ENCODE measurements around the gene STT3A.
"Not testable (repeated sequence)": the region's sequence is repeated elsewhere in the genome, so short reads cannot be mapped to it uniquely, and the experiment has no call there.

The STT3A gene

GRCh38 chr11:125592305-125593113, at the start of gene STT3A:
Gene STT3A (plus strand): TSS chr11:125592852. CDS start chr11:125595916, 3,064 bp downstream.
- DNase-seq (ENCODE audit: low spot score) (peak; percentile 99), FAIRE-seq (peak; percentile 91)

GRCh38 chr11:125550780-125551179, 41.9 kb upstream of the STT3A start:
- FAIRE-seq, result no peak

GRCh38 chr11:125551835-125552342, 40.8 kb upstream of the STT3A start:
- DNase-seq (ENCODE audit: low spot score), result no peak
- FAIRE-seq, result no peak

More at GRCh38 chr11:125550780-125551179, 41.9 kb upstream of the STT3A start:
- DNase-seq (ENCODE audit: low spot score), result no peak

GRCh38 chr11:125552927-125553326, 39.7 kb upstream of the STT3A start:
- FAIRE-seq, result no peak
- DNase-seq (ENCODE audit: low spot score), result no peak

- FAIRE-seq (no peak), DNase-seq (ENCODE audit: low spot score) (no peak)
These were observed 39.3 kb upstream of the STT3A start for GRCh38 chr11:125553357-125553756.

GRCh38 chr11:125554038-125554437, 38.6 kb upstream of the STT3A start:
- no peak for FAIRE-seq
- no peak for DNase-seq (ENCODE audit: low spot score)

GRCh38 chr11:125559888-125560287, 32.8 kb upstream of the STT3A start:
- DNase-seq (ENCODE audit: low spot score), result no peak
- no peak for FAIRE-seq

GRCh38 chr11:125561924-125562323, 30.7 kb upstream of the STT3A start:
- FAIRE-seq, result no peak

GRCh38 chr11:125562430-125562829, 30.2 kb upstream of the STT3A start:
- DNase-seq (ENCODE audit: low spot score), result no peak
- no peak for FAIRE-seq

More at GRCh38 chr11:125561924-125562323, 30.7 kb upstream of the STT3A start:
- no peak for DNase-seq (ENCODE audit: low spot score)

GRCh38 chr11:125564357-125564756, 28.3 kb upstream of the STT3A start:
- FAIRE-seq (no peak), DNase-seq (ENCODE audit: low spot score) (no peak)

GRCh38 chr11:125566235-125566634, 26.4 kb upstream of the STT3A start:
- FAIRE-seq, result no peak
- DNase-seq (ENCODE audit: low spot score), result no peak

GRCh38 chr11:125568970-125569914, 23.4 kb upstream of the STT3A start, which contains the start of gene EI24:
Gene EI24 (plus strand): TSS chr11:125569477. CDS start chr11:125572528, 3,051 bp downstream.
- FAIRE-seq (no peak), DNase-seq (ENCODE audit: low spot score) (peak; percentile 70)

GRCh38 chr11:125569915-125570621, 22.6 kb upstream of the STT3A start:
- FAIRE-seq, result no peak
- DNase-seq (ENCODE audit: low spot score), result no peak

GRCh38 chr11:125570952-125571351, 21.7 kb upstream of the STT3A start:
- no peak for FAIRE-seq

GRCh38 chr11:125572916-125573315, 19.7 kb upstream of the STT3A start:
- FAIRE-seq (no peak), DNase-seq (ENCODE audit: low spot score) (no peak)

More at GRCh38 chr11:125570952-125571351, 21.7 kb upstream of the STT3A start:
- no peak for DNase-seq (ENCODE audit: low spot score)

- DNase-seq (ENCODE audit: low spot score); FAIRE-seq: not testable (repeated sequence)
These were observed 15.5 kb upstream of the STT3A start for GRCh38 chr11:125577181-125577580.

GRCh38 chr11:125578783-125579182, 13.9 kb upstream of the STT3A start:
- FAIRE-seq, result no peak
- DNase-seq (ENCODE audit: low spot score), result no peak

- DNase-seq (ENCODE audit: low spot score) (no peak), FAIRE-seq (no peak)
These were observed 12.8 kb upstream of the STT3A start for GRCh38 chr11:125579811-125580210.

- FAIRE-seq (no peak), DNase-seq (ENCODE audit: low spot score) (no peak)
These were observed 9.2 kb upstream of the STT3A start for GRCh38 chr11:125583496-125583895.

GRCh38 chr11:125585487-125585886, 7.2 kb upstream of the STT3A start:
- DNase-seq (ENCODE audit: low spot score) (no peak), FAIRE-seq (no peak)

- no peak for DNase-seq (ENCODE audit: low spot score)
- FAIRE-seq, result no peak
These were observed 6.0 kb upstream of the STT3A start for GRCh38 chr11:125586623-125587022.
